GM12878 (cell line): ENCODE data around the gene TXN2. TPM values are rescaled to one million over a fixed set of nuclear protein-coding genes. Genes with fewer than 3 reads are reported as not detected.
A peak's percentile ranks its signal among the peaks of the same experiment; 100 is the strongest.

Experiments used
- FOXM1 ChIP-seq: IDR thresholded peaks from 2 replicates; pipeline ENCODE4 v1.6.1; 2012; ENCODE audit warnings: low read depth, mild to moderate bottlenecking, inconsistent platforms, low read length, moderate library complexity
- GABPA ChIP-seq: IDR thresholded peaks from 2 replicates; pipeline ENCODE4 v1.6.1; 2014; ENCODE audit warnings: antibody characterized with exemption, low read depth, mild to moderate bottlenecking, inconsistent platforms
- HDAC6 ChIP-seq: fragments of 200-600 bp; sonication (generic); IDR thresholded peaks from one replicate; pipeline ENCODE4 v1.8.0; 2017; ENCODE audit warnings: antibody characterized with exemption; ENCODE audit not compliant: unreplicated experiment
- LARP7 ChIP-seq: fragments of 450-650 bp; IDR thresholded peaks from 2 replicates; pipeline ENCODE4 v1.6.1; 2017; ENCODE audit warnings: mild to moderate bottlenecking
- MEF2A ChIP-seq: IDR thresholded peaks from 2 replicates; pipeline ENCODE4 v1.6.1; 2011; ENCODE audit warnings: low read depth, mild to moderate bottlenecking, low read length, moderate library complexity; ENCODE audit not compliant: insufficient read depth
- MEF2B ChIP-seq: fragments of 450-650 bp; IDR thresholded peaks from 2 replicates; pipeline ENCODE4 v1.6.1; 2018; ENCODE audit warnings: mild to moderate bottlenecking, moderate library complexity; ENCODE audit not compliant: partially characterized antibody, poor library complexity, severe bottlenecking
- MTA2 ChIP-seq: fragments of 450-650 bp; IDR thresholded peaks from 2 replicates; pipeline ENCODE4 v1.6.1; 2016; ENCODE audit warnings: low read depth, mild to moderate bottlenecking, moderate library complexity
- NFXL1 ChIP-seq: fragments of 450-650 bp; IDR thresholded peaks from 2 replicates; pipeline ENCODE4 v1.6.1; 2017; ENCODE audit warnings: antibody characterized with exemption, mild to moderate bottlenecking, borderline replicate concordance
- PML ChIP-seq: IDR thresholded peaks from 2 replicates; pipeline ENCODE4 v1.6.1; 2012; ENCODE audit warnings: low read length, inconsistent platforms
- RB1 ChIP-seq: fragments of 450-650 bp; formaldehyde crosslinking; IDR thresholded peaks from 2 replicates; pipeline ENCODE4 v1.6.1; 2017; ENCODE audit warnings: mild to moderate bottlenecking, borderline replicate concordance
- SRF ChIP-seq, 2 experiments: IDR thresholded peaks; 2 replicates each; pipeline ENCODE4 v1.6.1; 2011; ENCODE audit warnings: low read depth in 2 of 2, low read length in 2 of 2, mild to moderate bottlenecking in 1 of 2, moderate library complexity in 1 of 2
- SUPT20H ChIP-seq: IDR thresholded peaks from 2 replicates; pipeline ENCODE4 v1.6.1; 2011; ENCODE audit warnings: low read depth, mild to moderate bottlenecking, low read length, moderate library complexity, borderline replicate concordance; ENCODE audit not compliant: control insufficient read depth
- TAF1 ChIP-seq: IDR thresholded peaks from 2 replicates; pipeline ENCODE4 v1.6.1; 2011; ENCODE audit warnings: mild to moderate bottlenecking, low read depth, low read length, borderline replicate concordance
- TARDBP ChIP-seq: IDR thresholded peaks from 2 replicates; pipeline ENCODE4 v1.6.1; 2016; ENCODE audit warnings: borderline replicate concordance
- TCF7 ChIP-seq: IDR thresholded peaks from 2 replicates; pipeline ENCODE4 v1.6.1; 2014; ENCODE audit warnings: antibody characterized with exemption, borderline replicate concordance
- WRNIP1 ChIP-seq: IDR thresholded peaks from 2 replicates; pipeline ENCODE4 v1.6.1; 2011; ENCODE audit warnings: low read depth, low read length, improper control_type of control experiment, borderline replicate concordance
- polyA plus RNA-seq, 11 experiments: library from polyadenylated mRNA; depleted of rRNA in 4 of 11; unstranded in 6 of 11; stranded (reverse) in 5 of 11; fragments of >200 nt; fragmentation: Nextera tagmentation in 4 of 11; fragmentation: Illumina TruSeq in 1 of 11; extraction: Ambion mirVana in 4 of 11; extraction: Trizol in 1 of 11; gene quantifications; 1 replicate in 1 of 11; 2 replicates in 10 of 11; pipeline versions ENCODE4 v1.2.1 to v1.2.3, GENCODE V29; 2011 to 2016; ENCODE audit warnings: inconsistent platforms in 2 of 11, missing spikeins in 2 of 11, low read depth in 1 of 11
- total RNA-seq, 4 experiments: library from RNA; depleted of rRNA in 3 of 4; stranded (reverse); fragments of >200 nt in 3 of 4; fragmentation: Illumina TruSeq in 1 of 4; extraction: Trizol in 1 of 4; gene quantifications; 2 replicates each; pipeline versions ENCODE4 v1.2.1 to v1.2.3, GENCODE V29; 2013 to 2021
- TF ChIP-seq, protein P1 (sequence below): fragments of 150-350 bp; IDR thresholded peaks from 2 replicates; pipeline ENCODE4 v1.6.1; 2014; ENCODE audit warnings: mild to moderate bottlenecking, low read depth, low read length
- TF ChIP-seq, protein P2 (sequence below): fragments of 450-650 bp; IDR thresholded peaks from 2 replicates; pipeline ENCODE4 v1.6.1; 2017; ENCODE audit warnings: borderline replicate concordance
- TF ChIP-seq, protein P3 (sequence below): IDR thresholded peaks from 2 replicates; pipeline ENCODE4 v1.6.1; 2012; ENCODE audit warnings: low read length, inconsistent platforms
- TF ChIP-seq, protein P4 (sequence below): fragments of 450-650 bp; conservative IDR thresholded peaks from 2 replicates; pipeline ENCODE4 v1.6.1; 2017; ENCODE audit warnings: mild to moderate bottlenecking, moderate library complexity
- TF ChIP-seq, protein P5 (sequence below): fragments of 450-650 bp; IDR thresholded peaks from 2 replicates; pipeline ENCODE4 v1.6.1; 2017; ENCODE audit warnings: low read depth, mild to moderate bottlenecking, moderate library complexity

TXN2 gene
- total and polyA plus RNA-seq, 10 of the 15 experiments (the other 5 are each of a cell fraction or from before 2014, with no cell fraction given), result 70.2 to 350 (median 183) TPM

DNA sequence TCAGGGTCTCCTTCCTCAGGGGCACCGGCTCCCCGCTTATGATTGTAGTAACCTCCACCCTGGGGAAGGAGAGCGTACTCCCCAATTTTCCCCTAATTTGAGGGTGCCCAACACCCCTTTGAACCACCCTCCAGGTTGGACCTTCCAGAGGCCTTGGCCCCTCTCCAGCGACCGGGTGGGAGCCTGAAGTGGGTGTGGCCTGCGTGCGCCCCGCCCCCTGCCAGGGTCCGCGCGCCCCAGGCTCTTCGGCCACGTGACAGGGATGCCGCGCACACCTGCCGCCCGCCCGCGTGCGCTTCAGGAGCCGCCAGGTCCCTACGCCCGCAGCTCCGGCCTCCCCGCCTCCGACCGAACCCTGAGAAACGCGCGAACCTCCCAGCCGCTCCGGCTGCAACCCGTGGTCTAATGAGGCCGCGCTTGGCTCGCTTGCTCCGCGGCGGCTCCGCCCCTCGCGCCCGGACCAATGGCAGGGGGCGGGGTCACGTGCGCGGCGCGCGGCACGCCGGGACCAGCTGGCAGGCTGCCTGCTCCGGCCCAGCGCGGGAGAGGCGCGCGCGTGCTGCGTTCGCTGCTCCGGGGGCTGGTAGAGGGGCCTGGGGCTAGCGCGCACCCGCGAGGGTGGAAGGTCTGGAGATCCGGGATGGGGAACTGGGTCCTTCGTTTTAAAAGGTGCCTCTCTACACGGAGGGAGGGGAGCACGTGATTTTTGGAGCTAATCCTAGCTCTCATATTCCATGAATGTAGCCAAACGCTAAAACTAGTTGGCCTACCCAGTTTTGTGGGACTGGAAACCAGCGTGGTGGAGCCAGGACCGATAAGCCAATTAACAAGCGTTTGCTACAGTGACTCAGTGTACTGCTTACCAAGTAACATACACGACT lies 25.4 kb upstream of the TXN2 start, which contains the start of gene FOXRED2 (continued):
- TF ChIP-seq MEF2B (peak; percentile 23), HDAC6 (no peak), SRF (IDR thresholded peaks at IDR 0.05; ENCODE audit: low read depth in 2 of 2, low read length in 2 of 2) (0 out of 4 replicates have a peak, but pooled peaks of 1 of the 2 experiments have one; percentile 9), SUPT20H (no peak), RB1 (peak; percentile 92; the same call in 1 of the 2 replicates), MTA2 (no peak), NFXL1 (no peak), WRNIP1 (no peak), TCF7 (no peak), GABPA (no peak), PML (no peak), LARP7 (peak; percentile 74; the same call in 1 of the 2 replicates), FOXM1 (no peak), MEF2A (no peak), TAF1 (peak; percentile 90; the same call in 1 of the 2 replicates), TARDBP (no peak; the same call in 1 of the 2 replicates)
- TF ChIP-seq, protein P1, sequence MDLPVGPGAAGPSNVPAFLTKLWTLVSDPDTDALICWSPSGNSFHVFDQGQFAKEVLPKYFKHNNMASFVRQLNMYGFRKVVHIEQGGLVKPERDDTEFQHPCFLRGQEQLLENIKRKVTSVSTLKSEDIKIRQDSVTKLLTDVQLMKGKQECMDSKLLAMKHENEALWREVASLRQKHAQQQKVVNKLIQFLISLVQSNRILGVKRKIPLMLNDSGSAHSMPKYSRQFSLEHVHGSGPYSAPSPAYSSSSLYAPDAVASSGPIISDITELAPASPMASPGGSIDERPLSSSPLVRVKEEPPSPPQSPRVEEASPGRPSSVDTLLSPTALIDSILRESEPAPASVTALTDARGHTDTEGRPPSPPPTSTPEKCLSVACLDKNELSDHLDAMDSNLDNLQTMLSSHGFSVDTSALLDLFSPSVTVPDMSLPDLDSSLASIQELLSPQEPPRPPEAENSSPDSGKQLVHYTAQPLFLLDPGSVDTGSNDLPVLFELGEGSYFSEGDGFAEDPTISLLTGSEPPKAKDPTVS, result no peak
- TF ChIP-seq, protein P2, sequence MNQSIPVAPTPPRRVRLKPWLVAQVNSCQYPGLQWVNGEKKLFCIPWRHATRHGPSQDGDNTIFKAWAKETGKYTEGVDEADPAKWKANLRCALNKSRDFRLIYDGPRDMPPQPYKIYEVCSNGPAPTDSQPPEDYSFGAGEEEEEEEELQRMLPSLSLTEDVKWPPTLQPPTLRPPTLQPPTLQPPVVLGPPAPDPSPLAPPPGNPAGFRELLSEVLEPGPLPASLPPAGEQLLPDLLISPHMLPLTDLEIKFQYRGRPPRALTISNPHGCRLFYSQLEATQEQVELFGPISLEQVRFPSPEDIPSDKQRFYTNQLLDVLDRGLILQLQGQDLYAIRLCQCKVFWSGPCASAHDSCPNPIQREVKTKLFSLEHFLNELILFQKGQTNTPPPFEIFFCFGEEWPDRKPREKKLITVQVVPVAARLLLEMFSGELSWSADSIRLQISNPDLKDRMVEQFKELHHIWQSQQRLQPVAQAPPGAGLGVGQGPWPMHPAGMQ, result no peak
- TF ChIP-seq, protein P3, sequence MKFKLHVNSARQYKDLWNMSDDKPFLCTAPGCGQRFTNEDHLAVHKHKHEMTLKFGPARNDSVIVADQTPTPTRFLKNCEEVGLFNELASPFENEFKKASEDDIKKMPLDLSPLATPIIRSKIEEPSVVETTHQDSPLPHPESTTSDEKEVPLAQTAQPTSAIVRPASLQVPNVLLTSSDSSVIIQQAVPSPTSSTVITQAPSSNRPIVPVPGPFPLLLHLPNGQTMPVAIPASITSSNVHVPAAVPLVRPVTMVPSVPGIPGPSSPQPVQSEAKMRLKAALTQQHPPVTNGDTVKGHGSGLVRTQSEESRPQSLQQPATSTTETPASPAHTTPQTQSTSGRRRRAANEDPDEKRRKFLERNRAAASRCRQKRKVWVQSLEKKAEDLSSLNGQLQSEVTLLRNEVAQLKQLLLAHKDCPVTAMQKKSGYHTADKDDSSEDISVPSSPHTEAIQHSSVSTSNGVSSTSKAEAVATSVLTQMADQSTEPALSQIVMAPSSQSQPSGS, result no peak
- TF ChIP-seq, protein P4, sequence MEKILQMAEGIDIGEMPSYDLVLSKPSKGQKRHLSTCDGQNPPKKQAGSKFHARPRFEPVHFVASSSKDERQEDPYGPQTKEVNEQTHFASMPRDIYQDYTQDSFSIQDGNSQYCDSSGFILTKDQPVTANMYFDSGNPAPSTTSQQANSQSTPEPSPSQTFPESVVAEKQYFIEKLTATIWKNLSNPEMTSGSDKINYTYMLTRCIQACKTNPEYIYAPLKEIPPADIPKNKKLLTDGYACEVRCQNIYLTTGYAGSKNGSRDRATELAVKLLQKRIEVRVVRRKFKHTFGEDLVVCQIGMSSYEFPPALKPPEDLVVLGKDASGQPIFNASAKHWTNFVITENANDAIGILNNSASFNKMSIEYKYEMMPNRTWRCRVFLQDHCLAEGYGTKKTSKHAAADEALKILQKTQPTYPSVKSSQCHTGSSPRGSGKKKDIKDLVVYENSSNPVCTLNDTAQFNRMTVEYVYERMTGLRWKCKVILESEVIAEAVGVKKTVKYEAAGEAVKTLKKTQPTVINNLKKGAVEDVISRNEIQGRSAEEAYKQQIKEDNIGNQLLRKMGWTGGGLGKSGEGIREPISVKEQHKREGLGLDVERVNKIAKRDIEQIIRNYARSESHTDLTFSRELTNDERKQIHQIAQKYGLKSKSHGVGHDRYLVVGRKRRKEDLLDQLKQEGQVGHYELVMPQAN, result peak; percentile 91
- TF ChIP-seq, protein P5, sequence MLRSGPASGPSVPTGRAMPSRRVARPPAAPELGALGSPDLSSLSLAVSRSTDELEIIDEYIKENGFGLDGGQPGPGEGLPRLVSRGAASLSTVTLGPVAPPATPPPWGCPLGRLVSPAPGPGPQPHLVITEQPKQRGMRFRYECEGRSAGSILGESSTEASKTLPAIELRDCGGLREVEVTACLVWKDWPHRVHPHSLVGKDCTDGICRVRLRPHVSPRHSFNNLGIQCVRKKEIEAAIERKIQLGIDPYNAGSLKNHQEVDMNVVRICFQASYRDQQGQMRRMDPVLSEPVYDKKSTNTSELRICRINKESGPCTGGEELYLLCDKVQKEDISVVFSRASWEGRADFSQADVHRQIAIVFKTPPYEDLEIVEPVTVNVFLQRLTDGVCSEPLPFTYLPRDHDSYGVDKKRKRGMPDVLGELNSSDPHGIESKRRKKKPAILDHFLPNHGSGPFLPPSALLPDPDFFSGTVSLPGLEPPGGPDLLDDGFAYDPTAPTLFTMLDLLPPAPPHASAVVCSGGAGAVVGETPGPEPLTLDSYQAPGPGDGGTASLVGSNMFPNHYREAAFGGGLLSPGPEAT, result no peak
